ENCODE data around the gene ZKSCAN5. TPM values are rescaled to one million over a fixed set of nuclear protein-coding genes. Genes with fewer than 3 reads are reported as not detected.

The ZKSCAN5 gene
- total RNA-seq, 1 experiment from 2014 or later, result 10.2 TPM

Other genes with a start within 250 kb of the ZKSCAN5 start
- gene MYH16, start 231.8 kb upstream of the ZKSCAN5 start, total RNA-seq (2021; ENCODE audit: unreplicated experiment), result 0.57 TPM
- 250 TPM for gene ARPC1A, start 178.8 kb upstream of the ZKSCAN5 start, total RNA-seq (2021; ENCODE audit: unreplicated experiment)
- 192 TPM for gene ARPC1B, start 129.9 kb upstream of the ZKSCAN5 start, total RNA-seq (2021; ENCODE audit: unreplicated experiment)
- 200 TPM for gene PDAP1, start 96.1 kb upstream of the ZKSCAN5 start, total RNA-seq (2021; ENCODE audit: unreplicated experiment)
- gene BUD31, start 95.7 kb upstream of the ZKSCAN5 start, total RNA-seq (2021; ENCODE audit: unreplicated experiment), result 154 TPM
- gene PTCD1, start 65.9 kb upstream of the ZKSCAN5 start, total RNA-seq (2021; ENCODE audit: unreplicated experiment), result 9.2 TPM
- 67.0 TPM for gene CPSF4, start 65.7 kb upstream of the ZKSCAN5 start, total RNA-seq (2021; ENCODE audit: unreplicated experiment)
- 351 TPM for gene ATP5MF, start 38.5 kb upstream of the ZKSCAN5 start, total RNA-seq (2021; ENCODE audit: unreplicated experiment)
- 8.2 TPM for gene ZNF789, start 31.8 kb upstream of the ZKSCAN5 start, total RNA-seq (2021; ENCODE audit: unreplicated experiment)
- gene ZNF394, start 4.4 kb upstream of the ZKSCAN5 start, total RNA-seq (2021; ENCODE audit: unreplicated experiment), result 22.1 TPM
- gene FAM200A, start 47.5 kb downstream of the ZKSCAN5 start, total RNA-seq (2021; ENCODE audit: unreplicated experiment), result 4.7 TPM
- 45.0 TPM for gene ZNF655, start 54.0 kb downstream of the ZKSCAN5 start, total RNA-seq (2021; ENCODE audit: unreplicated experiment)
- 3.1 TPM for gene TMEM225B, start 93.6 kb downstream of the ZKSCAN5 start, total RNA-seq (2021; ENCODE audit: unreplicated experiment)
- 14.0 TPM for gene ZSCAN25, start 112.3 kb downstream of the ZKSCAN5 start, total RNA-seq (2021; ENCODE audit: unreplicated experiment)
- 1.5 TPM for gene CYP3A5, start 175.3 kb downstream of the ZKSCAN5 start, total RNA-seq (2021; ENCODE audit: unreplicated experiment)
- gene CYP3A7, start 230.5 kb downstream of the ZKSCAN5 start, total RNA-seq (2021; ENCODE audit: unreplicated experiment), result not detected

Measured in HCT116 (cell line).